GM18909 (cell line): ENCODE data around the gene NKD1.

Experiments
- ATAC-seq: cut with Tn5 transposase; IDR thresholded peaks from one replicate; pipeline ENCODE4 v1.9.1; 2021; ENCODE audit warnings: mild to moderate bottlenecking; ENCODE audit not compliant: unreplicated experiment, poor library complexity

Gene NKD1

GRCh38 chr16:50555952-50556673, 7.9 kb downstream of the NKD1 start:
- ATAC-seq, result no peak

GRCh38 chr16:50557046-50557445, 8.8 kb downstream of the NKD1 start:
- ATAC-seq, result no peak

- ATAC-seq, result no peak
Measured at GRCh38 chr16:50558913-50559312, 10.7 kb downstream of the NKD1 start.

- no peak for ATAC-seq
Measured at GRCh38 chr16:50559342-50559741, 11.1 kb downstream of the NKD1 start.

- ATAC-seq, result no peak
Measured at GRCh38 chr16:50559804-50560514, 11.8 kb downstream of the NKD1 start.

GRCh38 chr16:50560903-50561863, 13.0 kb downstream of the NKD1 start:
- ATAC-seq, result no peak

GRCh38 chr16:50562657-50563056, 14.5 kb downstream of the NKD1 start:
- ATAC-seq, result no peak

- ATAC-seq, result no peak
Measured at GRCh38 chr16:50563989-50564388, 15.8 kb downstream of the NKD1 start.

GRCh38 chr16:50565428-50565827, 17.2 kb downstream of the NKD1 start:
- no peak for ATAC-seq

GRCh38 chr16:50566014-50566962, 18.1 kb downstream of the NKD1 start:
- ATAC-seq, result no peak

- no peak for ATAC-seq
Measured at GRCh38 chr16:50567651-50568050, 19.5 kb downstream of the NKD1 start.

GRCh38 chr16:50568187-50568815, 20.1 kb downstream of the NKD1 start:
- no peak for ATAC-seq

GRCh38 chr16:50570354-50570753, 22.2 kb downstream of the NKD1 start:
- no peak for ATAC-seq

- no peak for ATAC-seq
Measured at GRCh38 chr16:50570808-50571598, 22.8 kb downstream of the NKD1 start.

- ATAC-seq, result no peak
Measured at GRCh38 chr16:50571786-50572185, 23.6 kb downstream of the NKD1 start.

GRCh38 chr16:50572700-50573099, 24.5 kb downstream of the NKD1 start:
- no peak for ATAC-seq

- ATAC-seq, result no peak
Measured at GRCh38 chr16:50573279-50573678, 25.1 kb downstream of the NKD1 start.

GRCh38 chr16:50573947-50574744, 25.9 kb downstream of the NKD1 start:
- ATAC-seq, result no peak
